GM21825 (cell line): ENCODE measurements around the gene ZNF384.
"Not testable (repeated sequence)": the region's sequence is repeated elsewhere in the genome, so short reads cannot be mapped to it uniquely, and the experiment has no call there.

Experiments
- ATAC-seq: cut with Tn5 transposase; IDR thresholded peaks from one replicate; pipeline ENCODE4 v1.9.1; 2021; ENCODE audit warnings: mild to moderate bottlenecking, moderate library complexity; ENCODE audit not compliant: unreplicated experiment

Gene ZNF384

DNA sequence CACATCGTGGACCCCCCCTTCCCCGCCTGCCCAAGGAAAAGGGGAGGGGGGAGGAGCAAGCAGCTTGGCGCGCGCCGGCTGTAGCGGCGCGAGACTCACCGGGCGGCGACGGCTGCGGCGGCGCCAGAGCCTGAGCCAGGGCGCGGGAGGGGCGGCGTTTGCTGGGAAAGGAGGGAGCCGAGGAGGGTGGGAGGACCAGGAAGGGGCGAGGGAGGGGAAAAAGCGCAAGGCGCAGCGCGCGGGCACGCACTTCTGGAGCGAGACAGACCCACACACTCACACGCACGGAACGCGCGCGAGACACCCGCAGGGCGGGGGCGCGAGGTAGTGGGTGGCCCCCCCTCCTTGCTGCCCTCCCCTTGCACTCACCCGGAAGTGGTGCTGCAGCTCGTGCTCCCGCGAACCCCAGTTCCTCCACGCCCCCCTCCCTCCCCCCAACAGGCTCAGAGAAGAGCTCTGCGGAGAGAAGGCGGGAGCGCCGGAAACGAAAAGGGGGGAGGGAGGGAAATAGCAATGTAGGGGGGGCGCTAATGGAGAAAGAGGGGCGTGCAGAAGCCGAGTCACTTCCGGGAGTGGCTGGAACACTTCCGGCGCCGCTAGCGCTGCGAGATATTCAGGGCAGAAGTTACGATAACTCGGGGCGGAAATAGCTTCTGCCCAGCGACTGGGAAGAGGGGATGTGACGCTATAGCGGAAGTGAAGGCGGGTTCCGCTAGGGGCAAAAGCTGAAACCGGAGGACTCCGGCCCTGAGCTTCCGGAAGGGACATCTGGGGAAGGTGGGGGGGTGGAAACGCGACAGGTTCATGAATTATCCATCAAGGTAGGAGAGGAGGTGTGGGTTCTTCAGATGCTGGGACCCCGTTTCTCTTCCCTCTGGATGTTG is at the start of gene ZNF384:
Gene ZNF384, minus strand, starts transcription at position 377 of the 884 bp plus-strand sequence. CDS start 9,855 bp downstream, outside the sequence.
- peak; percentile 76 for ATAC-seq

DNA sequence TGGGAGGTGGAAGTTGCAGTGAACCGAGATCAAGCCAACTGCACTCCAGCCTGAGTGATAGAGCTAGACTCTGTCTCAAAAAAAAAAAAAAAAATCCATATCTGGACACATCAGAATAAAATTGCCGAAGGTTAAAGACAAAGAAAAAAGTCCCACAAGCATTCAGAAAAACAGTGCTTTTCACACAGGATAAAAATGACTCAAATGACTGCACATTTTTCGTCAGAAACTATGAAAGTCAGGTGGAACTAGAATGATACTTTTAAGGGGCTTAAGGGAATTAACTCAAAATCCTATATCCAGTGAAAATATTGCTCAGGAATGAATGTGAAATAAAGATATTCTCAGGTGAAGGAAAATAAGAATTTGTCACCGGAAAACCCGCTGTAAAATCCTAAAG is 47.6 kb upstream of the ZNF384 start:
- no peak for ATAC-seq

DNA sequence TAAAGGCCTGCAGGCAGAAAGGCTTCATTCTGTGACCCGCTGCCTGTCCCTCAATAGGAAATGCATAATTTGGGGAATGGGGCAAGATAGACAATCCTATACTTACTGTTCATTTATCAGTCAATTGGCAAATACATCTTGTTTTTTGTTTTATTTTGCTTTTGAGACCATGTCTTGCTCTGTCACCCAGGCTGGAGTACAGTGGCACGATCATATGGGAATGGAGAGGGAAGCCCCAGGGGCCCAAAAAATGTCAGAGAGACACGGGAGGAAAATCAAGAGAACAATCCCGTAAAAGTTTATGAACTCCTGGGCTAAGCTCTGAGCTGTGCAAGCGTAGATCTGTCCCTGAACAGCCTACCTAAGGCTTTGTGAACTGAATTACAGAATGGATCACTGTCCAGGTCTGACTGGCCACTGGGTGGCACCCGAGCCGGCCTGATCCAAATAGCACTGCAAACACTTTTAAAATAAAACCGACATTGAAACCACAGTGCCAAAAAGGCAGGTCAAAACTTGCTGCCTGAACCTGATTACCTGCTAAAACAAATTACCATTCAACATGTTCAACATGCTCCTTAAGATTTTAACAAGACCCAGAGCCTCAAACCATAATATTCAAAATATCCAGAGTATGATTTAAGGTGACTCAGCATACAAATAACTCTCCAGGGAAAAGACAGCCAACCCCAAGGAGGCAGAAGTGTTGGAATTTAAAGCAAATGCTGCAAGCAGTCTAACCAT is 46.4 kb upstream of the ZNF384 start:
- no peak for ATAC-seq

DNA sequence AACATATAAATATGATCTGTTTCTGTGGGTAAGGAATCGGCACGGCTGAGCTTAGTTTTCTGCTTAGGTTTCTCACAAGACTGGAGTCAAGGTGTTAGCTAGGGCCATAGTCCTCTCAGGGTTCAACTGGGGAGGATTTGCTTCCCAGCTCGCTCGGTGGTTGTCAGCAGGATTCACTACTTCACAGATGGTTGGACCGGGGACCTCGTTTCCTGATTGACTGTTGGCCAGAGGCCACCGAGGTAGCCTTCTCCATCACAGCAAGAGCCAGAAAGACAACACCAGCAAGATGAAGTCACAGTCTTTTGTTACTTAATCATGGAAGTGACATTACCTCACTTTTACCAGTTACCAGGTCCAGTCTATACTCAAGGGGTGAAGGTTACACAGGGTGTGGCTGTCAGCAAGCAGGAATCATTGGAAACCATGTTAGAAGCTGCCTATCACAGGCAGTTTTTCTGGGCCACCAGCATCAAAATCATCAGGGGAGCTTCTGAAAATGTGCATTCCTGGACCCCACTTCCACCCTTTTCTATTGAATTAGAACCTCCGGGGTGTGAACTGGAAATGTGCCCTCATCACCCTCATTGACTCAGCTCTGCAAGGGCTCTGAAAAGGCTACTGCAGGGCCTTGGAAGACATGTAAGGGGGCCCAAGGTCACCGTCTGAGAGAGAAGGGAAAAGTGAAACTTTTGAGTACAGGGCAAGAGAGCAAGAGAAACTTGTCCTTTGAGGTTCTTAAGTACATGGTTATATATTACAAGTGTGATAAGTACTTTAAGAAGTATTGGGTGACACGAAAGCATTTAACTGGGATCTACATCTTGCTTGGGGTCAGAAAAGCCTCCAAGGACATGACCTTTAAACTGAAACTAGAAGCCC is 45.6 kb upstream of the ZNF384 start:
- no peak for ATAC-seq

- no peak for ATAC-seq
Observed at GRCh38 chr12:6730169-6730568, 41.0 kb upstream of the ZNF384 start.

DNA sequence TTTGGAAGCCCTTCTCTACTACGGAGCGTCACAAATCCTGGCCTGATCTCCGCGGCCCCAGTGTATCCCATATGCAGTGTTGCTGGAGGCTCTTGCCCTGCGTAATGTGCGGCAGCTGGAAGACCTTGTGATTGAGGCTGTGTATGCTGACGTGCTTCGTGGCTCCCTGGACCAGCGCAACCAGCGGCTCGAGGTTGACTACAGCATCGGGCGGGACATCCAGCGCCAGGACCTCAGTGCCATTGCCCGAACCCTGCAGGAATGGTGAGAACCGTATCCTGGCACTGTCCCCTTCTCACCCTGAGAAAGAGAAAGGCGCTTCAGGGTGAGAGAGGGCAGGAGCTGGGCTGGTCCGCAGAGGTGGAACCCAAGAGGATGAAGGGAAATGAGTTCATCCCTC is 40.0 kb upstream of the ZNF384 start:
- ATAC-seq: no peak

- no peak for ATAC-seq
Observed at GRCh38 chr12:6725350-6725749, 36.2 kb upstream of the ZNF384 start.

- peak; percentile 20 for ATAC-seq
Observed at GRCh38 chr12:6724409-6724797, 35.2 kb upstream of the ZNF384 start.

GRCh38 chr12:6723607-6724408 is 34.6 kb upstream of the ZNF384 start, which contains the start of gene COPS7A:
Gene COPS7A (plus strand): TSS chr12:6724046. CDS start chr12:6724657, 611 bp downstream.
- ATAC-seq: peak; percentile 93

GRCh38 chr12:6722863-6723262 is 33.7 kb upstream of the ZNF384 start:
- ATAC-seq: no peak

DNA sequence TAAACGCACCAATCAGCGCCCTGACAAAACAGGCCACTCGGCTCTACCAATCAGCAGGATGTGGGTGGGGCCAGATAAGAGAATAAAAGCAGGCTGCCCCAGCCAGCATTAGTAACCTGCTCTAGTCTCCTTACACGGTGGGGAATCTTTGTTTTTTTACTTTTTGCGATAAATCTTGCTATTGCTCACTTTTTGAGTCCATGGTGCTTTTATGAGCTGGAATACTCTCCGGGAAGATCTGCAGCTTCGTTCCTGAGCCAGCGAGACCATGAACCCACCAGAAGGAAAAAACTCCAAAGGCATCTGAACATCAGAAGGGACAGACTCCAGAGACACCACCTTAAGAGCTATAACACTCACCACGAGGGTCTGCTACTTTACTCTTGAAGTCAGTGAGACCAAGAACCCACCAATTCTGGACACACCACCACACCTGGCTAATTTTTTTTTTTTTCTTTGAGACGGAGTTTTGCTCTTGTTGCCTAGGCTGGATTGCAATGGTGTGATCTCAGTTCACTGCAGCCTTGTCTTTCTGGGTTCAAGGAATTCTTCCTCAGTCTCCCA is 27.8 kb upstream of the ZNF384 start:
- no peak for ATAC-seq

GRCh38 chr12:6716031-6716873 is 27.1 kb upstream of the ZNF384 start:
- ATAC-seq: not testable (repeated sequence)

GRCh38 chr12:6708960-6709394 is 19.8 kb upstream of the ZNF384 start:
- no peak for ATAC-seq

GRCh38 chr12:6708351-6708750 is 19.2 kb upstream of the ZNF384 start:
- not testable (repeated sequence) for ATAC-seq

- ATAC-seq: no peak
Observed at GRCh38 chr12:6703631-6704030, 14.5 kb upstream of the ZNF384 start.

DNA sequence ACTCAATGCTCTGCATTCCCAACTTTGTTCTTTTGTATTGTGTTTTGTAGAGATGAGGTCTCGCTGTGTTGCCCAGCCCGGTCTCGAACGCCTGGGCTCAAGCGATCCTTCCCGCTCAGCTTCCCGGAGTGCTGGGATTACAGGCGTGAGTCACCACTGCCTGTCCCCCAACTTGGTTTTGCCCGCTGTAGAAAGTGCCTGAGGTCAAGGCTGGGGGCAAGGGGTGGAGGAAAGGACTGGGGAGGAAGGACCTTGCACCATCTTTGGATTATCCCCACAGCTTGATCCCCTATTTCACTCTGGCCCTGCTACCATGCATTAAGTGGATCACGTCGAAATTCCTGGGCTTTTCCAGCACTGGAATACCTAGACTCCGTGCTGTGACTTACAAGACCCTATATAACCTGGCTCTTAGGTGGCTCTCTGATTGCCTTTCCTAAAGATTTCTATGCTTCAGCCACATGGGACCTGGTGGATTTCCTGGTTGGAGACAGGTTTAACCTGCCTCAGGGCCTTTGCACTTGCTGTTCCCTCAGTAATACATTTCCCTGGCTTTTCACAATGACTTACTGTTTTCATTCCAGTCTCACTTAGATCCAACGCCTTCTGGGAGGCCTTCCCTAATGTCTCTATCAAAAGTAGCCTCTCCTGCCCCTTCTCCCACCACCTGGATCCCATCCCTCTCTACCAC is 12.0 kb upstream of the ZNF384 start:
- ATAC-seq: no peak

DNA sequence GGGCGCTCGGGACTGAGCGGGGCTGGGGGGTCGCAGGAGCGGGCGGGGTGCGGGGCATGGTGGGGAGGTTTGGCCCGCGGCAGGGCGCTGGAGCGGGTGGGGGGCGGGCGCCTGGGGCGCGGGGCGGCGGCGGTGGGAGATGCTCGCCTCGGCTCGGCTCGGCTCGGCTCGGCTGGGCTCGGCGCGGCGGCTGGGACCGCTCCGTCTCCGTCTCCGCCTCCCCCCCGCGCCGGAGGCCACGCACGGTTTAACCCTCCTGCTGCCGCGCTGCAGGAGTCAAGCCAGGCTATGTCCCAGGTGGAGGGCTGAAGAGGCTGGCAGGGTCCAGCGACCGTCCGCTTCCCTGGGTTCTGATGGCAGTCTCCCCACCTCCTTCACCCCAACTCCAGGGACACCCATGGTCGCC is 11.5 kb upstream of the ZNF384 start, which contains the start of gene PIANP:
Gene PIANP, minus strand, starts transcription at position 170 of the 406 bp plus-strand sequence. CDS start 2,754 bp downstream, outside the sequence.
- ATAC-seq: no peak
